A673 (cell line): ENCODE data around the gene GSTO2. TPM values are rescaled to one million over a fixed set of nuclear protein-coding genes. Genes with fewer than 3 reads are reported as not detected.

Experiments
- BruUV-seq: library from RNA; stranded (reverse); fragments of 400-500 nt; replicated peaks from 2 replicates; lab custom pipeline; 2021; lab: Mats Ljungman, UMichigan
- CTCF ChIA-PET: fragments of 300-600 bp; sonication (Branson Sonifier 250); formaldehyde crosslinking; loops from one replicate; lab custom pipeline; 2022; ENCODE audit warnings: antibody characterized with exemption; lab: Charles Lee
- POLR2A ChIA-PET: fragments of 300-600 bp; sonication (Branson Sonifier 250); formaldehyde crosslinking; loops from one replicate; lab custom pipeline; 2022; ENCODE audit warnings: antibody characterized with exemption; ENCODE audit not compliant: low non-redundant PET; lab: Charles Lee
- DNase-seq: peaks from one replicate; pipeline ENCODE4 v3.0.0-alpha.2; 2015; ENCODE audit warnings: low spot score
- H3K27ac ChIP-seq: fragments of 200-600 bp; sonication (generic); 2 replicates; pipeline ENCODE4 v1.5.1; 2016; ENCODE audit warnings: mixed run types, low read depth, mild to moderate bottlenecking, mixed read lengths, antibody characterized with exemption, low read length; ENCODE audit not compliant: poor library complexity, severe bottlenecking
- H3K27me3 ChIP-seq: fragments of 200-600 bp; sonication (generic); replicated peaks from 2 replicates; pipeline ENCODE4 v1.6.1; 2017; ENCODE audit warnings: mixed run types, low read depth, mild to moderate bottlenecking, mixed read lengths, antibody characterized with exemption, low read length; ENCODE audit not compliant: insufficient read depth, poor library complexity
- H3K36me3 ChIP-seq: fragments of 200-600 bp; sonication (generic); 2 replicates; pipeline ENCODE4 v1.6.1; 2016; ENCODE audit warnings: mixed run types, mild to moderate bottlenecking, mixed read lengths, antibody characterized with exemption, low read length; ENCODE audit not compliant: insufficient read depth, poor library complexity, severe bottlenecking
- H3K4me1 ChIP-seq: fragments of 200-600 bp; sonication (generic); 2 replicates; pipeline ENCODE4 v1.6.1; 2017; ENCODE audit warnings: mixed run types, mild to moderate bottlenecking, mixed read lengths, antibody characterized with exemption, low read length; ENCODE audit not compliant: insufficient read depth, poor library complexity, severe bottlenecking
- H3K4me3 ChIP-seq: fragments of 200-600 bp; sonication (generic); 2 replicates; pipeline ENCODE4 v1.5.1; 2016; ENCODE audit warnings: low read depth, mixed run types, mild to moderate bottlenecking, mixed read lengths, low read length; ENCODE audit not compliant: poor library complexity, severe bottlenecking
- H3K9me3 ChIP-seq: fragments of 200-600 bp; sonication (generic); 2 replicates; pipeline ENCODE4 v1.6.1; 2016; ENCODE audit warnings: mixed run types, low read depth, mild to moderate bottlenecking, mixed read lengths, antibody characterized with exemption, low read length; ENCODE audit not compliant: poor library complexity, severe bottlenecking
- CTCF ChIP-seq: fragments of 300-800, 200-600 bp; sonication (generic); conservative IDR thresholded peaks from 2 replicates; pipeline ENCODE4 v1.5.1; 2017; ENCODE audit warnings: low read depth, mild to moderate bottlenecking, antibody characterized with exemption, low read length, moderate library complexity, mixed read lengths
- EZH2 ChIP-seq: fragments of 200-600 bp; sonication (generic); IDR thresholded peaks from 2 replicates; pipeline ENCODE4 v1.6.1; 2017; ENCODE audit warnings: borderline replicate concordance, low read depth, mild to moderate bottlenecking, mixed read lengths, antibody characterized with exemption, low read length; ENCODE audit not compliant: poor library complexity, severe bottlenecking
- intact Hi-C: fragments of 100-400 bp; cut with micrococcal nuclease; formaldehyde crosslinking; loops from one replicate; pipeline ENCODE4 v1.10.0; 2022; ENCODE audit not compliant: unreplicated experiment
- total RNA-seq: library from RNA; stranded (reverse); gene quantifications from 2 replicates; pipeline ENCODE4 v1.2.3, GENCODE V29; 2021

The GSTO2 gene
- total RNA-seq, 1 experiment from 2014 or later, result 0.26 TPM

- no peak for DNase-seq
- ChIA-PET CTCF (no interaction called here), POLR2A (no interaction called here)
- intact Hi-C loops, result no loop called here
- H3K27ac ChIP-seq, result no peak overlapping the region
- no TSS peak for BruUV-seq
- H3K36me3 ChIP-seq, result no peaks in the 10 kb centered on the region
- no peaks in the 10 kb centered on the region for H3K9me3 ChIP-seq
- H3K4me1 ChIP-seq, result peaks cover 6% of the 10 kb centered on the region
- no peak overlapping the region for H3K4me3 ChIP-seq
- H3K27me3 ChIP-seq, result peaks cover 11% of the 10 kb centered on the region
- TF ChIP-seq CTCF (no peak), EZH2 (no peak)
These were observed 35.2 kb upstream of the GSTO2 start for GRCh38 chr10:104233817-104234216.

- no TSS peak for BruUV-seq
These were observed 34.0 kb upstream of the GSTO2 start for GRCh38 chr10:104234934-104235333.

GRCh38 chr10:104235801-104236200, 33.2 kb upstream of the GSTO2 start:
- BruUV-seq, result no TSS peak
- TF ChIP-seq EZH2, result no peak
- no peak for TF ChIP-seq CTCF
- ChIA-PET POLR2A (no interaction called here), CTCF (no interaction called here)
- H3K9me3 ChIP-seq, result no peaks in the 10 kb centered on the region
- H3K27ac ChIP-seq, result no peak overlapping the region
- peaks cover 31% of the 10 kb centered on the region for H3K27me3 ChIP-seq
- DNase-seq, result no peak
- H3K4me3 ChIP-seq, result no peak overlapping the region
- peaks cover 6% of the 10 kb centered on the region for H3K4me1 ChIP-seq
- no peaks in the 10 kb centered on the region for H3K36me3 ChIP-seq
- intact Hi-C loops, result no loop called here

More at GRCh38 chr10:104234934-104235333, 34.0 kb upstream of the GSTO2 start:
- H3K36me3 ChIP-seq, result no peaks in the 10 kb centered on the region
- POLR2A ChIA-PET, result no interaction called here
- CTCF ChIA-PET, result no interaction called here
- intact Hi-C loops, result no loop called here
- no peak overlapping the region for H3K4me3 ChIP-seq
- no peak for DNase-seq
- H3K27me3 ChIP-seq, result peaks cover 22% of the 10 kb centered on the region
- no peak for TF ChIP-seq CTCF
- no peak for TF ChIP-seq EZH2
- no peaks in the 10 kb centered on the region for H3K9me3 ChIP-seq
- H3K27ac ChIP-seq, result no peak overlapping the region
- peaks cover 6% of the 10 kb centered on the region for H3K4me1 ChIP-seq
